IMR-90 (cell line): Measurements from ENCODE around the gene RBM45. TPM values are rescaled to one million over a fixed set of nuclear protein-coding genes. Genes with fewer than 3 reads are reported as not detected.

Source experiments
- ATAC-seq: fragments of 200-7000 bp; cut with Tn5 transposase; 2 replicates; pipeline ENCODE4 v1.9.1; 2020; ENCODE audit warnings: low read depth, mild to moderate bottlenecking, moderate library complexity
- BruUV-seq: library from RNA; stranded (reverse); fragments of 400-500 nt; replicated peaks from 2 replicates; lab custom pipeline; 2021; lab: Mats Ljungman, UMichigan
- CTCF ChIA-PET: fragments of 300-600 bp; formaldehyde crosslinking; extraction: SDS; loops from one replicate; lab custom pipeline; 2021; ENCODE audit warnings: antibody characterized with exemption; lab: Yijun Ruan, JAX
- POLR2A ChIA-PET: fragments of 300-600 bp; sonication (Branson Sonifier 250); formaldehyde crosslinking; loops from one replicate; lab custom pipeline; 2022; ENCODE audit warnings: antibody characterized with exemption; ENCODE audit not compliant: unreplicated experiment; lab: Charles Lee
- DNase-seq: peaks from one replicate; pipeline ENCODE4 v3.0.0; 2013
- H2AFZ ChIP-seq: replicated peaks from 2 replicates; pipeline ENCODE3; 2013; ENCODE audit warnings: low read length, mild to moderate bottlenecking; ENCODE audit not compliant: poor library complexity
- H2AK5ac ChIP-seq: 2 replicates; pipeline ENCODE4 v1.6.1; 2013; ENCODE audit warnings: low read depth, low read length, inconsistent platforms
- H2AK9ac ChIP-seq: replicated peaks from 2 replicates; pipeline ENCODE3; 2013; ENCODE audit warnings: mild to moderate bottlenecking, low read depth, low read length, moderate library complexity; ENCODE audit not compliant: poor library complexity
- H2BK120ac ChIP-seq: 2 replicates; pipeline ENCODE4 v1.6.1; 2013; ENCODE audit warnings: low read depth, low read length, inconsistent platforms
- H2BK15ac ChIP-seq: 3 replicates; pipeline ENCODE4 v1.6.1; 2013; ENCODE audit warnings: low read depth, low read length, inconsistent platforms
- H2BK20ac ChIP-seq: 2 replicates; pipeline ENCODE4 v1.6.1; 2013; ENCODE audit warnings: low read depth, mild to moderate bottlenecking, inconsistent platforms, low read length, moderate library complexity
- H2BK5ac ChIP-seq: 2 replicates; pipeline ENCODE4 v1.6.1; 2013; ENCODE audit warnings: mild to moderate bottlenecking, low read depth, low read length, inconsistent platforms; ENCODE audit not compliant: poor library complexity, severe bottlenecking
- H3K14ac ChIP-seq: replicated peaks from 2 replicates; pipeline ENCODE4 v1.6.1; 2013; ENCODE audit warnings: low read depth, low read length, inconsistent platforms
- H3K18ac ChIP-seq: 2 replicates; pipeline ENCODE4 v1.6.1; 2013; ENCODE audit warnings: low read depth, low read length, control low read depth
- H3K23ac ChIP-seq: 2 replicates; pipeline ENCODE4 v1.6.1; 2013; ENCODE audit warnings: low read depth, low read length, inconsistent platforms
- H3K27ac ChIP-seq: 2 replicates; pipeline ENCODE4 v1.5.1; 2013; ENCODE audit warnings: mild to moderate bottlenecking, control low read depth, low read length; ENCODE audit not compliant: insufficient read depth
- H3K27me3 ChIP-seq: 2 replicates; pipeline ENCODE4 v1.6.1; 2013; ENCODE audit warnings: low read length; ENCODE audit not compliant: control insufficient read depth, insufficient read depth
- H3K36me3 ChIP-seq: 2 replicates; pipeline ENCODE4 v1.6.1; 2013; ENCODE audit warnings: low read length, mixed read lengths; ENCODE audit not compliant: control insufficient read depth, insufficient read depth
- H3K4ac ChIP-seq: 2 replicates; pipeline ENCODE4 v1.6.1; 2013; ENCODE audit warnings: low read depth, low read length, inconsistent platforms
- H3K4me1 ChIP-seq: 2 replicates; pipeline ENCODE4 v1.6.1; 2013; ENCODE audit warnings: low read length, mixed read lengths; ENCODE audit not compliant: control insufficient read depth, insufficient read depth
- H3K4me2 ChIP-seq: 2 replicates; pipeline ENCODE4 v1.6.1; 2013; ENCODE audit warnings: low read depth, mild to moderate bottlenecking, control low read depth, low read length, moderate library complexity
- H3K4me3 ChIP-seq: 2 replicates; pipeline ENCODE4 v1.5.1; 2013; ENCODE audit warnings: low read depth, mild to moderate bottlenecking, control low read depth, low read length, moderate library complexity; ENCODE audit not compliant: insufficient read depth
- H3K56ac ChIP-seq: 2 replicates; pipeline ENCODE4 v1.6.1; 2013; ENCODE audit warnings: low read length, inconsistent platforms; ENCODE audit not compliant: insufficient read depth; ENCODE audit errors: extremely low read depth
- H3K79me1 ChIP-seq, 2 experiments: 2 replicates each; pipeline ENCODE4 v1.6.1; 2013; ENCODE audit warnings: low read length in 2 of 2, inconsistent platforms in 1 of 2, low read depth in 1 of 2
- H3K9ac ChIP-seq: 2 replicates; pipeline ENCODE4 v1.6.1; 2013; ENCODE audit warnings: low read depth, low read length, control low read depth
- H3K9me1 ChIP-seq: 2 replicates; pipeline ENCODE4 v1.6.1; 2013; ENCODE audit warnings: low read length, inconsistent platforms; ENCODE audit not compliant: insufficient read depth
- H3K9me3 ChIP-seq: 2 replicates; pipeline ENCODE4 v1.6.1; 2013; ENCODE audit warnings: low read length; ENCODE audit not compliant: control insufficient read depth, insufficient read depth
- H4K20me1 ChIP-seq: 2 replicates; pipeline ENCODE4 v1.6.1; 2013; ENCODE audit warnings: low read length, inconsistent platforms; ENCODE audit not compliant: insufficient read depth
- H4K5ac ChIP-seq: 2 replicates; pipeline ENCODE4 v1.6.1; 2013; ENCODE audit warnings: mild to moderate bottlenecking, low read depth, low read length, control low read depth
- H4K8ac ChIP-seq, 2 experiments: 2 replicates each; pipeline ENCODE4 v1.6.1; 2013; ENCODE audit warnings: low read depth in 2 of 2, low read length in 2 of 2, control low read depth in 1 of 2, inconsistent platforms in 1 of 2
- H4K91ac ChIP-seq: 2 replicates; pipeline ENCODE4 v1.6.1; 2013; ENCODE audit warnings: low read depth, low read length, inconsistent platforms; ENCODE audit not compliant: insufficient read depth
- CTCF ChIP-seq: conservative IDR thresholded peaks from 2 replicates; pipeline ENCODE4 v1.5.1; 2012; ENCODE audit warnings: mild to moderate bottlenecking, low read depth, low read length, improper control_type of control experiment
- ELK1 ChIP-seq: fragments of 150-350 bp; IDR thresholded peaks from 2 replicates; pipeline ENCODE4 v1.6.1; 2016; ENCODE audit warnings: low read depth, mild to moderate bottlenecking, low read length, moderate library complexity, borderline replicate concordance
- MAFK ChIP-seq: IDR thresholded peaks from 2 replicates; pipeline ENCODE4 v1.6.1; 2012; ENCODE audit warnings: low read depth, low read length, improper control_type of control experiment
- MAZ ChIP-seq: IDR thresholded peaks from 2 replicates; pipeline ENCODE4 v1.6.1; 2012; ENCODE audit warnings: low read depth, mild to moderate bottlenecking, low read length, improper control_type of control experiment, moderate library complexity, borderline replicate concordance
- MXI1 ChIP-seq: IDR thresholded peaks from 2 replicates; pipeline ENCODE4 v1.6.1; 2012; ENCODE audit warnings: low read depth, mild to moderate bottlenecking, low read length, moderate library complexity, borderline replicate concordance
- RAD21 ChIP-seq: IDR thresholded peaks from 2 replicates; pipeline ENCODE4 v1.6.1; 2012; ENCODE audit warnings: low read length, improper control_type of control experiment
- RCOR1 ChIP-seq: IDR thresholded peaks from 2 replicates; pipeline ENCODE4 v1.6.1; 2012; ENCODE audit warnings: mild to moderate bottlenecking, low read length, improper control_type of control experiment; ENCODE audit not compliant: insufficient replicate concordance
- WGBS, 2 experiments: methylation state at CpG; one replicate each; pipeline versions ENCODE4 v1.1.5 to v1.1.7; 2013; ENCODE audit warnings: missing lambda C conversion rate in 2 of 2; ENCODE audit not compliant: insufficient read length in 1 of 2; ENCODE audit errors: extremely low coverage in 2 of 2; 5-methylcytosine and 5-hydroxymethylcytosine counted together
- dilution Hi-C: fragments of 300-500 bp; cut with HindIII; formaldehyde crosslinking; loops from one replicate; pipeline ENCODE4 v1.14.3; 2018; ENCODE audit warnings: low sequenced_read_pairs; ENCODE audit not compliant: unreplicated experiment
- in situ Hi-C: fragments of 300-500 bp; cut with MboI; formaldehyde crosslinking; loops from 3 replicates; pipeline ENCODE4 v1.14.3; 2019; ENCODE audit warnings: low sequenced_read_pairs, inconsistent platforms, mixed read lengths
- intact Hi-C: fragments of 100-400 bp; cut with micrococcal nuclease; formaldehyde crosslinking; loops from 2 replicates; pipeline ENCODE4 v1.10.0; 2022
- polyA plus RNA-seq, 3 experiments: library from polyadenylated mRNA; depleted of rRNA; stranded (reverse); fragments of >200 nt; gene quantifications; 2 replicates each; pipeline ENCODE4 v1.2.3, GENCODE V29; 2012; ENCODE audit warnings: low replicate concordance in 1 of 3
- total RNA-seq: library from RNA; depleted of rRNA; stranded (reverse); fragments of >200 nt; gene quantifications from 2 replicates; pipeline ENCODE4 v1.2.3, GENCODE V29; 2012

The RBM45 gene
- total and polyA plus RNA-seq, 2 of the 4 experiments (the other 2 are of a cell fraction): 10.3 to 17.9 TPM

- intact Hi-C loops: no loop called here
- no TSS peak for BruUV-seq
- Histone ChIP-seq H3K27me3 (no peaks in the 10 kb centered on the region), H3K9me3 (no peaks in the 10 kb centered on the region), H4K20me1 (no peaks in the 10 kb centered on the region), H3K23ac (no peak overlapping the region), H3K4ac (no peak overlapping the region), H2AK9ac (no peak overlapping the region), H3K27ac (no peak overlapping the region), H3K14ac (no peak overlapping the region), H3K4me1 (no peaks in the 10 kb centered on the region), H4K5ac (no peak overlapping the region), H3K56ac (no peak overlapping the region), H3K18ac (no peak overlapping the region), H2AFZ (no peak overlapping the region), H3K9ac (no peak overlapping the region), H4K91ac (no peak overlapping the region), H3K9me1 (no peaks in the 10 kb centered on the region), H3K36me3 (no peaks in the 10 kb centered on the region), H2BK15ac (no peak overlapping the region), H4K8ac (no peak overlapping the region), H2BK5ac (no peak overlapping the region), H2BK120ac (no peak overlapping the region), H2BK20ac (no peak overlapping the region), H2AK5ac (no peak overlapping the region), H3K4me2 (no peak overlapping the region), H3K4me3 (no peak overlapping the region), H3K79me1 (no peaks in the 10 kb centered on the region)
- WGBS, 2 experiments: no CpG with 5 or more reads among the region's 2 CpGs
- ChIA-PET POLR2A (no interaction called here), CTCF (no interaction called here)
- no peak for DNase-seq
- dilution Hi-C loops: no loop called here
- ATAC-seq: no peak
- in situ Hi-C loops: no loop called here
- TF ChIP-seq RAD21: no peak
- TF ChIP-seq CTCF: no peak
- TF ChIP-seq MAFK: no peak
- TF ChIP-seq MAZ: no peak
- TF ChIP-seq RCOR1: no peak
- no peak for TF ChIP-seq MXI1
- no peak for TF ChIP-seq ELK1
Measured at GRCh38 chr2:178106053-178106452, 6.2 kb upstream of the RBM45 start.
